H9 (cell line): Measurements from ENCODE around the gene SLCO3A1. TPM values are rescaled to one million over a fixed set of nuclear protein-coding genes. Genes with fewer than 3 reads are reported as not detected.

ENCODE experiments used
- DNase-seq: peaks from one replicate; pipeline ENCODE4 v3.0.0-alpha.2; 2017
- H2AFZ ChIP-seq: one replicate; pipeline ENCODE4 v1.6.1; 2013; ENCODE audit warnings: mild to moderate bottlenecking, low read length, control low read depth, moderate library complexity
- H2AK5ac ChIP-seq: 2 replicates; pipeline ENCODE4 v1.6.1; 2013; ENCODE audit warnings: low read length, control low read depth, mixed read lengths; ENCODE audit not compliant: insufficient read length
- H2BK120ac ChIP-seq: one replicate; pipeline ENCODE4 v1.6.1; 2013; ENCODE audit warnings: low read depth, mild to moderate bottlenecking, low read length, control low read depth, inconsistent platforms; ENCODE audit not compliant: poor library complexity, severe bottlenecking
- H2BK12ac ChIP-seq: 2 replicates; pipeline ENCODE4 v1.6.1; 2013; ENCODE audit warnings: low read length, control low read depth, mixed read lengths, low read depth; ENCODE audit not compliant: insufficient read length
- H2BK15ac ChIP-seq: 2 replicates; pipeline ENCODE4 v1.6.1; 2013; ENCODE audit warnings: low read depth, low read length, control low read depth
- H2BK20ac ChIP-seq: one replicate; pipeline ENCODE4 v1.6.1; 2013; ENCODE audit warnings: low read depth, mild to moderate bottlenecking, low read length, control low read depth, inconsistent platforms; ENCODE audit not compliant: poor library complexity, severe bottlenecking
- H2BK5ac ChIP-seq: 2 replicates; pipeline ENCODE4 v1.6.1; 2013; ENCODE audit warnings: low read length, control low read depth, mixed read lengths; ENCODE audit not compliant: insufficient read length
- H3K14ac ChIP-seq: 2 replicates; pipeline ENCODE4 v1.6.1; 2013; ENCODE audit warnings: low read length, control low read depth; ENCODE audit not compliant: insufficient read depth
- H3K18ac ChIP-seq: 2 replicates; pipeline ENCODE4 v1.6.1; 2013; ENCODE audit warnings: low read depth, mild to moderate bottlenecking, mixed read lengths, low read length, control low read depth; ENCODE audit not compliant: insufficient read length
- H3K23ac ChIP-seq: 2 replicates; pipeline ENCODE4 v1.6.1; 2013; ENCODE audit warnings: low read length, control low read depth, mixed read lengths, low read depth; ENCODE audit not compliant: insufficient read length
- H3K23me2 ChIP-seq: 2 replicates; pipeline ENCODE4 v1.6.1; 2013; ENCODE audit warnings: low read depth, mild to moderate bottlenecking, mixed read lengths, low read length, control low read depth; ENCODE audit not compliant: insufficient read length, poor library complexity, severe bottlenecking
- H3K27ac ChIP-seq: 2 replicates; pipeline ENCODE4 v1.5.1; 2013; ENCODE audit warnings: low read length, control low read depth, mixed read lengths, low read depth; ENCODE audit not compliant: insufficient read length
- H3K27me3 ChIP-seq: 2 replicates; pipeline ENCODE4 v1.6.1; 2013; ENCODE audit warnings: low read length, control low read depth, inconsistent platforms; ENCODE audit not compliant: insufficient read depth
- H3K4ac ChIP-seq: 2 replicates; pipeline ENCODE4 v1.6.1; 2013; ENCODE audit warnings: low read depth, mild to moderate bottlenecking, control low read depth, inconsistent platforms, low read length, moderate library complexity
- H3K4me1 ChIP-seq: 2 replicates; pipeline ENCODE4 v1.6.1; 2013; ENCODE audit warnings: low read length, control low read depth, inconsistent platforms; ENCODE audit not compliant: insufficient read depth
- H3K4me2 ChIP-seq: 2 replicates; pipeline ENCODE4 v1.6.1; 2013; ENCODE audit warnings: low read length, control low read depth, mixed read lengths; ENCODE audit not compliant: insufficient read length, insufficient read depth
- H3K56ac ChIP-seq: 2 replicates; pipeline ENCODE4 v1.6.1; 2013; ENCODE audit warnings: low read depth, mild to moderate bottlenecking, mixed read lengths, low read length, control low read depth; ENCODE audit not compliant: insufficient read length
- H3K79me1 ChIP-seq: 2 replicates; pipeline ENCODE4 v1.6.1; 2013; ENCODE audit warnings: low read depth, mild to moderate bottlenecking, moderate library complexity, low read length, control low read depth, inconsistent platforms; ENCODE audit not compliant: insufficient read depth, poor library complexity, severe bottlenecking
- H3K79me2 ChIP-seq: 2 replicates; pipeline ENCODE4 v1.6.1; 2013; ENCODE audit warnings: low read length, control low read depth, inconsistent platforms; ENCODE audit not compliant: insufficient read depth
- H3K9ac ChIP-seq: 2 replicates; pipeline ENCODE4 v1.6.1; 2013; ENCODE audit warnings: low read length, control low read depth, mixed read lengths; ENCODE audit not compliant: insufficient read length; ENCODE audit errors: extremely low read depth
- H3K9me3 ChIP-seq: one replicate; pipeline ENCODE4 v1.6.1; 2013; ENCODE audit warnings: low read depth, low read length, inconsistent platforms; ENCODE audit not compliant: control insufficient read depth
- H3T11ph ChIP-seq: one replicate; pipeline ENCODE4 v1.6.1; 2013; ENCODE audit warnings: mild to moderate bottlenecking, low read length, control low read depth, inconsistent platforms
- H4K20me1 ChIP-seq: one replicate; pipeline ENCODE4 v1.6.1; 2013; ENCODE audit not compliant: control insufficient read depth, insufficient read length, insufficient read depth
- H4K5ac ChIP-seq: 2 replicates; pipeline ENCODE4 v1.6.1; 2013; ENCODE audit warnings: low read depth, mild to moderate bottlenecking, mixed read lengths, low read length, control low read depth; ENCODE audit not compliant: insufficient read length
- H4K8ac ChIP-seq: replicated peaks from 2 replicates; pipeline ENCODE4 v1.6.1; 2013; ENCODE audit warnings: low read length, control low read depth, mixed read lengths, low read depth; ENCODE audit not compliant: insufficient read length
- H4K91ac ChIP-seq: 2 replicates; pipeline ENCODE4 v1.6.1; 2013; ENCODE audit warnings: low read depth, mild to moderate bottlenecking, moderate library complexity, mixed read lengths, low read length, control low read depth; ENCODE audit not compliant: insufficient read length
- H3K27ac Mint-ChIP-seq, 3 experiments: 2 replicates in 2 of 3; 3 replicates in 1 of 3; pipeline ENCODE4 v1.8.0; 2020 to 2021; ENCODE audit warnings: mixed read lengths in 3 of 3, mild to moderate bottlenecking in 1 of 3, moderate library complexity in 1 of 3
- H3K27me3 Mint-ChIP-seq: 2 replicates; pipeline ENCODE4 v1.8.0; 2021; ENCODE audit warnings: low read depth, mild to moderate bottlenecking, moderate library complexity, mixed read lengths
- H3K36me3 Mint-ChIP-seq, 3 experiments: 2 replicates in 2 of 3; 3 replicates in 1 of 3; pipeline ENCODE4 v1.8.0; 2020 to 2021; ENCODE audit warnings: low read depth in 3 of 3, mixed read lengths in 3 of 3; ENCODE audit not compliant: insufficient read depth in 1 of 3
- H3K4me1 Mint-ChIP-seq, 2 experiments: 2 replicates each; pipeline ENCODE4 v1.8.0; 2020; ENCODE audit warnings: mixed read lengths in 2 of 2
- H3K4me3 Mint-ChIP-seq, 2 experiments: 2 replicates in 1 of 2; 3 replicates in 1 of 2; pipeline ENCODE4 v1.8.0; 2020 to 2021; ENCODE audit warnings: mild to moderate bottlenecking in 2 of 2, mixed read lengths in 2 of 2, moderate library complexity in 1 of 2
- H3K9me3 Mint-ChIP-seq, 2 experiments: 2 replicates in 1 of 2; 3 replicates in 1 of 2; pipeline ENCODE4 v1.8.0; 2020; ENCODE audit warnings: mild to moderate bottlenecking in 2 of 2, mixed read lengths in 2 of 2, moderate library complexity in 1 of 2
- CTCF ChIP-seq: fragments of 200-600 bp; sonication (generic); conservative IDR thresholded peaks from 3 replicates; pipeline ENCODE4 v1.8.0; 2021; ENCODE audit warnings: antibody characterized with exemption, mild to moderate bottlenecking
- WGBS: extraction: QIAGEN DNeasy Blood & Tissue Kit; methylation state at CpG from one replicate; pipeline ENCODE4 v1.1.7; 2013; ENCODE audit warnings: missing lambda C conversion rate, low lambda C conversion rate, mixed read lengths; ENCODE audit not compliant: insufficient read length; ENCODE audit errors: extremely low coverage; 5-methylcytosine and 5-hydroxymethylcytosine counted together
- total RNA-seq: library from RNA; stranded (reverse); gene quantifications from 2 replicates; pipeline ENCODE4 v1.2.1, GENCODE V29; 2021

Gene SLCO3A1
- total RNA-seq, 1 experiment from 2014 or later = 9.4 TPM

- no peak overlapping the region for H2BK120ac ChIP-seq
- no peak for DNase-seq
- TF ChIP-seq CTCF = 0 out of 3 replicates have a peak, but pooled peaks have one; percentile 10
- H4K20me1 ChIP-seq = no peaks in the 10 kb centered on the region
- H2AFZ ChIP-seq = no peak overlapping the region
- no peak overlapping the region for H3K9ac ChIP-seq
- no peaks in the 10 kb centered on the region for H3K79me1 ChIP-seq
- H3K27ac ChIP-seq = no peak overlapping the region
- Mint-ChIP-seq H3K36me3 (no peaks in the 10 kb centered on the region; a peak in 1 of 7 replicates), H3K27ac (no peak overlapping the region), H3K4me1 (peaks cover 0 to 7% of the 10 kb centered on the region in 2 experiments; a peak in 1 of 4 replicates), H3K27me3 (peaks cover 2% of the 10 kb centered on the region; the same call in 1 of the 2 replicates), H3K9me3 (no peaks in the 10 kb centered on the region), H3K4me3 (no peak overlapping the region)
- H4K91ac ChIP-seq = no peak overlapping the region
- no peaks in the 10 kb centered on the region for H3K4me1 ChIP-seq
- H3K27me3 ChIP-seq = no peaks in the 10 kb centered on the region
- H2AK5ac ChIP-seq = no peak overlapping the region
- no peak overlapping the region for H4K8ac ChIP-seq
- no peak overlapping the region for H3K4me2 ChIP-seq
- no peak overlapping the region for H3T11ph ChIP-seq
- no peak overlapping the region; the same call in 1 of the 2 replicates for H3K14ac ChIP-seq
- H3K23me2 ChIP-seq = no peaks in the 10 kb centered on the region
- no peak overlapping the region for H2BK15ac ChIP-seq
- H2BK12ac ChIP-seq = no peak overlapping the region
- no peak overlapping the region for H3K23ac ChIP-seq
- no peak overlapping the region for H2BK20ac ChIP-seq
- no peak overlapping the region for H3K18ac ChIP-seq
- no peak overlapping the region for H4K5ac ChIP-seq
- H3K9me3 ChIP-seq = no peaks in the 10 kb centered on the region
- WGBS = no CpG with 5 or more reads among the region's 10 CpGs
- H3K56ac ChIP-seq = no peak overlapping the region
- no peak overlapping the region for H2BK5ac ChIP-seq
- no peak overlapping the region for H3K4ac ChIP-seq
- H3K79me2 ChIP-seq = no peaks in the 10 kb centered on the region; the same call in 1 of the 2 replicates
Measured at GRCh38 chr15:91981821-91982800, 128.6 kb downstream of the SLCO3A1 start.
